ENCODE results near the gene LRIG1.

DNA sequence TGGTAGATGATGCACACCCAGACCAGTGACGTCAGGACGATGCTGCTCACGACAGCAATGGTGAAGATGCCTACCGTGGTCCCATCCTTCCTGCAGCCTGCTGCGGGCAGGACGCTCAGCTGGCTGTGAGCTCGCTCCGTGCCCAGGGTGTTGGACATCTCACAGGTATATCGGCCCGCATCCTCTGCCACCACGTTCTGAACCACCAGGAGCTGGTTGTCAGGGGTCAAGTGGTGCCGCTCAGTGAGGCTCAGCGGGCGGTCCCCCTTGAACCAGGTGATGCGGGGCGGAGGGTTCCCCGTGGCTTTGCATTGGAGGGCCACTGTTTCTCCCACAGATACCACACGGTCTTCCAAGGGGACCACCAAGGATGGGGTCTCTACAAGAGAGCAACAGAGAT is 117.8 kb downstream of the LRIG1 start:
- no peak for TF ChIP-seq CTCF (IDR thresholded peaks at IDR 0.05)
- TF ChIP-seq POLR2AphosphoS5 (IDR thresholded peaks at IDR 0.05), result no peak
- no peak for TF ChIP-seq POLR2A (IDR thresholded peaks at IDR 0.05)

All from prostate gland (tissue), 2 donors.